GM12801 (cell line): Measurements from ENCODE around the gene PRSS8.

Experiments used
- CTCF ChIP-seq: IDR thresholded peaks from one replicate; pipeline ENCODE4 v1.5.1; 2011; ENCODE audit warnings: control low read depth; ENCODE audit not compliant: insufficient read length; ENCODE audit errors: extremely low read depth

Gene PRSS8

DNA sequence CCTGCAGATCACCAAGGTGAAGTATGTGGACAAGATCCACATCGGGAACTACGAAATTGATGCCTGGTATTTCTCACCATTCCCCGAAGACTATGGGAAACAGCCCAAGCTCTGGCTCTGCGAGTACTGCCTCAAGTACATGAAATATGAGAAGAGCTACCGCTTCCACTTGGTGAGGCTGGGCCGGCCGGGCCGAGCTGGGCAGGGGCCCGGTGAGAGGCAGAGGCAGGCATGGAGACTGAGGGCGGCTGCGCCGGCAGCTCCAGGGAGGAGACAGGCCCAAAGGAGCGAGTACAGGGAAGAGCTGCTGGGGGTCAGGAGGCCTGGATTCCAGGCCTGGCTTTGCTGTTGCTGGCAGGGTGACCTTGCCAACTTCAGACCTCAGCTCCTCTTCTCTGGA is 8.3 kb downstream of the PRSS8 start:
- TF ChIP-seq CTCF: no peak

DNA sequence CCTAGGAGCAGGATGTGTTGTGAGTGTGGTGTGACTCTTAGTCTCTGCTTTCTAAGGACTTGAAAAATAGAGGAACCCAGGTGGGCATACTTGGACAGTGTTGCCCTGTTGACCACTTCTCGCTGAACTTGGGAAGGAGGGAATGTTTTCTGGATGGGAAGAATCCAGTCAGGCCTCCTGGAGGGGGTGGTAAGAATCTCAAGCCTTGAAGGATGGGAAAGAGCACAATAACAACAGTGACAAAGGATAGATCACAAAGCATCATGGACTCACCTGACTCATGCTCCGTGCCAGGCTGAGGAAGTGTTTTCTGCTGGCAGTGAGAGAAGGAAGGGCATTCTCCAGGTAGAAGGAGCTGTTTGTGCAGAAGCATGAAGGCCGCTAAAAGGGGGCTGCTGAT is 9.7 kb downstream of the PRSS8 start:
- TF ChIP-seq CTCF: no peak

DNA sequence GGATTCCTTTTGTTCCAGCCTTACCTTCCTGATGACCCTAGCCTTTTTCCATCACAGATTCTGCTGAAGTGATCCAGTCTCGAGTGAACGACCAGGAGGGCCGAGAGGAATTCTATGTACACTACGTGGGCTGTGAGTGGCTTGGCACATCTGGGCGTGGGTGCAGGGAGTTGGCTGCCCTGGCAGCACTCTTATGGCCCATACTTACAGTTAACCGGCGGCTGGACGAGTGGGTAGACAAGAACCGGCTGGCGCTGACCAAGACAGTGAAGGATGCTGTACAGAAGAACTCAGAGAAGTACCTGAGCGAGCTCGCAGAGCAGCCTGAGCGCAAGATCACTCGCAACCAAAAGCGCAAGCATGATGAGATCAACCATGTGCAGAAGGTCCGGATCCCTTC is 15.4 kb downstream of the PRSS8 start:
- TF ChIP-seq CTCF: no peak

DNA sequence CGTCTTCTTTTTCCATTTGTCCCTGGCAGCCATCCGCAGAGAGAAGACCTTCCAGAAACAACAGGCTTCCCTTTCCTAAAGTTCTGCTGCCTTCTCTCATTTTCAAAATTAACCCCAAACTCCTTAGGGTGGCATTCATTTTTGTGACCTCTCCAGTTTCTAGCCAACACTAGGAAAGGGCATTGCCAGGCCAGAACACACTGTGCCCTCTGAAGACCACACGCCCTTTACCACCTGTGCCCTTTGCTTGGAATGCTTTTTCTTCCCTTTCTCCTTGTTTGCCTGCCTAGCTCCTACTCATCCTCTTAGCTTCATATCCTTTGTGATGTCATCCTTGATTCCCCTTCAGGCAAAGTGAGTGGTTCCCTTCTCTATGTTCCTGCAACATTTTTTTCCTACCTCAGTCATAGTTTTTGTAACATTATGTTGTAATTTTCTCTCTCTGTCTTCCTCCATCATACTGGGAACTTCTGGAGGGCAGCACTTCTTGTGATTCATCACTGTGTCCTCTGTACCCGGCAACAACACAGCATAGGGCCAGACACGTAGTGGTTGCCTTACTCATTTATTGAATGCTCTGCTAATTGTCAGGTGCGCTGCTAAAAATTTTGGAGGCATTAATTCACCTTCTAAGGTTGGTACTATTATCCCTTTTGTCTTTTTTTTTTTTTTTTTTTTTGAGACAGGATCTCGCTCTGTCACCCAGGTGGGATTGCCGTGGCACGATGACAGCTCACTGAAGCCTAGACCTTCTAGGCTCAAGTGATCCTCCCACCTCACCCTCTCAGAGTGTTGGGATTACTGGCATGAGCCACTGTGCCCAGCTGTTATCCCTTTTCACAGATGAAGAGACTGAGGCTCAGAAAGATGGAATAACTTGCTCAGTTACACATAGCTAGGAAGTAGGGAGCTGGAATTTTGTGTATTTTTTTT is 17.0 kb downstream of the PRSS8 start:
- TF ChIP-seq CTCF: no peak

- TF ChIP-seq CTCF: no peak
Measured at GRCh38 chr16:31117384-31118222, 17.9 kb downstream of the PRSS8 start, which contains the start of gene KAT8. Gene KAT8, plus strand, starts transcription at chr16:31117664. Its CDS starts 18 bp downstream, at chr16:31117682.

DNA sequence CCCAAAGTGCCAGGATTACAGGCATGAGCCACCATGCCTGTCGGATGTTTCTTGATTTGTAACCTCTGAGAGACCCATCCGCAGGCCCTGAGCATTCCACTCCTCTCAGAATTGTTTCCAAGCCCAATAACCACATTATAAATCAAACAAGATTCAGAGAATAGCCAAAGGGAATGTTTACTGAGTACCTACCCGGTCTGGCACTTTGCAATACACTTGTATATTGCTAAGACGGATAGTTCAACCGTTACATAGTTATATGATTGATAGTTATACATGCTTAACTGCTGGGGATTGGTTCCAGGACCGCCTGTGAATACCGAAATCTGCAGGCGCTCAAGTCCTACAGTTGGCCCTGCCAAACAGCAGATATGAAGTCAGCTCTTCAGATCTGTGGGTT is 21.1 kb downstream of the PRSS8 start:
- no peak for TF ChIP-seq CTCF
